ENCODE results near the gene ASTL.

ASTL gene

GRCh38 chr2:96158554-96158940 lies 20.2 kb upstream of the ASTL start:
- DNase-seq = no peak

DNA sequence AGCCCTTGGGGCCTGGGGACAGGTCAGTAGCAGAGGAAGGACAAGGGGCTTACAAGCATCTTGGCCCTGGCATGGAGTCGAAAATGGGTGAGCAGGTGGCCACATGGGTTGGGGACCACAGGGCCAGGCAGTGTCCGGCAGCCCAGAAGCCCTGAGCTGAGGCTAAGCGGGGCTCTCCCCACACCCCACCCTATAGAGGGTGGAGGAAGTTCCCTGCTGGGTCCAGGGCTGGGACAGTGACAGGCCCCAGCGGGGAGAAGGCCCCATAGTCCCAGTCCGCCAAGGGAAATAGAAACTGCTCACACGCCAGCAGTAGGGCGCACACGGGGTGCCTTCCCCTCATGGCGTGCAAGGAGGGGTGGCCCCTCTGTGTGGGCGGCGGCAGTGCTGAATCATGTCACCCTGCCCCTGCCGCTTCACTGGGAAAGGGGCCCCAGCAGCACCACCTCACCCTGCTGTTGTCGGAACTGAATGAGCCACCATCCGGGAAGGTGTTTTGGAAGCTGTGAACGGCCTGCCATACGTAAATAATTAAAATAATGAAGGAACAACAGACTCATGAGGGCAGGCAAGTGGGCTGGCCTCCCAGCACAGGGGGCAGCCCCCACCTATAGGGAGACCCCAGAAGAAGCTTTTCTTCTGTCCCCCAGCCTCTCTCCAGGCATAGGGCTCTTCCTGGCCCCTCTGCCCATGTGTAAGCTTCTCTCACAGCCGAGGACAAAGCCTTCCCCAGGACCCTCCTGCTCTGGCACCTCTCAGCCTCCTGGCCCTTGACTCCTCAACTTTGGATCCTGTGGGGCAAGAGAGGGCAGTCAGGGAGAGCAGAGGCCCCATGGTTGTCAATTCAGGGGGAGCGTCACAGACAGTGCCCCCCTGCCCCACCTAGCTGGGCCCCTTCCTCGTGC lies 19.6 kb upstream of the ASTL start:
- peak; percentile 91 to 94 for DNase-seq

GRCh38 chr2:96156926-96157648 lies 18.8 kb upstream of the ASTL start:
- DNase-seq = no peak

DNA sequence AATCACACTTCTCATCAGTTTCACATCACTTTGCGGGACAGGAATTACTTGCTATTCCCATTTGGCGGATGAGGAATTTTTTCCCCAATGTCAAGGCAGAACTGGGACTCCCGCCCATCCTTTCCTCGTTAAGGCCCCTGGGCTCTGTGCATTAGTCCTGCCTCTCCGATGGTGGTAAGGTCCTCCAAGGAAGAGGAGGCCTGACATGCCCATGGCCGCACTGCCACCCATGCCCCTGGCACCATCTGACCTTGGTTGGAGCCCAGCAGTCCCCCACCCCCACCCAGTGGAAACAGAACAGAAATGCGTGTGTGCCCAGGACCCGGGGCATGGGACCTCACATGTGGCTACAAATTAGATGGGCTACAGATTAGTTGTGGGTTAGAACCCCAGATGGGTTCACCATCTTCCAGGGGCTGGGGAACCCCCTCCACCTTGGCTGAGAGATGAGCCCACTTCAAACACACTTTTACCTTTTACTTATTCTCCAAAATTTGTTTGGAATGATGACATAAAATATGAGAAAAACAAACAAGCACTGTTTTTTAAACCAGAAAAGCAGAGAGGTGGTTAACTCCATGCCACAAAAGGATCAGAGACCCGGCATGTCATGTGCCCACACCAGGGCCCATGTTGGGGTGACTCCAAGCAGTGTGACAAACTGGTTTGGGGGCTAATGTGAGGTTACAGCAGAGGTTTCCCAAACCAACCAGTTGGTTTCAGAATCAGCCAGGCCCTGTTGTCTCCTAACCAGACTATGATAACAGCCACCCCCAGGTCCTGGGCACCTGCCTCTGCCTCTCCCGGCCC lies 17.9 kb upstream of the ASTL start:
- DNase-seq = no peak

DNA sequence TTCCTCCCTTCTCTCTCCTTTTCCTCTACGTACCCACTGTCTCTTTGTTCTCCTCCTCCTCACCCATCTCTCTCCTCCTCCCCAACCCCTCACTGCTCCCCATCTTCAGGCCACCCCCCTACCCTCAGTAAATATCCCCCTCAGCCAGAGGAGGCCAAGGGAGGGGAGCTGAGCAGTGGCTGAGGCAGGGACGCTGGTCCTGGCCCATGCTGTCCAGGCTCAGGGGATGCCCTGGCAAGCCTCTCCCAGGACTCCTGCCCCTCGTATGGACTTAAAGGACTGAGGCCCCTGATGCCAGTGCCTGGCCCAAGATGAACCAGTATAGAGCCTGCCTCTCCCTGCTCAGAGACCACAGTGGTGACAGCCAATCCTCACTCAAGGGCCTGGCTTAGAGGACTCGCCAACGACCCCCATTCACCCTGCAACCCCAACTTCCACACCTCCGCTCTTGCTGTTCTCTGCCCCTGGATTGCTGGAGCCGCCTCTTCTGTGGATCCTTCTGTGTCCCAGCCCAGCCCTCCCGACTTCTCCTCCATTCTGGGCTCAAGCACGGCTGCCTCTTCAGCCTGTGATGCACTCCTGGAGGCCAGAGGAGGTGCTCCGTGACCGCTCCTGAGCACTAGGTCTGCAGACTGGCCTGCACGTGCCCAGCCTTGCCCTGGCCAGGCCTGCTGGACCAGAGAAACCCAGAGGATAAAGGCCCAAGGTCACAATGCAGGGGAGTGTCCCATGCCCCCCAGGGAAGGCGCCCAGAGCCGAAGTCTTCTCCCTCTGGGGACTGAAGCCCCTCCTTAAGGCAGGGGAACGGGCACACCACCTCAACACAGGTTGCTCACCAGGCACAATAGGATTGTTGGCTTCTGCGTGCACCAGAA lies 16.4 kb upstream of the ASTL start:
- no peak for DNase-seq

GRCh38 chr2:96153991-96154431 lies 15.7 kb upstream of the ASTL start:
- no peak for DNase-seq

DNA sequence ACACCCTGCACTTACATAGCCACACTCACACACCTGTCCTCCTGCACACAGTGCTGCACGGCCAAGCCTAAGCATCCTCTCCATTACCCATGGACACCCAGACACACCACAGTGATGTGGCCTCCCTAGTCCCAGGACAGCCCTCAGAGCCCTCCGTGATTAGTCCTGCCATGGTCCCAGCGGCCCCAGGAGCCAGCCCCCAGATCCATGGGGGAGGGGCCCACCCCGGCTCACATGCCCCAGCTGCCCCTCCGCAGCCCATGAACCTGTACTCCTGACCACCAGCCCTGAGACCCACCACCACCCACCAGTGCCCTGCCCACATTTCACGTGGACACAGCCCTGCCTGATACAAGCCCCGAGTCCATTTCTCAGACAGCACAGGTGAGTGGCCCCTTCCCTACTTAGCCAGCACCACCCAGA lies 15.0 kb upstream of the ASTL start:
- no peak for DNase-seq

DNA sequence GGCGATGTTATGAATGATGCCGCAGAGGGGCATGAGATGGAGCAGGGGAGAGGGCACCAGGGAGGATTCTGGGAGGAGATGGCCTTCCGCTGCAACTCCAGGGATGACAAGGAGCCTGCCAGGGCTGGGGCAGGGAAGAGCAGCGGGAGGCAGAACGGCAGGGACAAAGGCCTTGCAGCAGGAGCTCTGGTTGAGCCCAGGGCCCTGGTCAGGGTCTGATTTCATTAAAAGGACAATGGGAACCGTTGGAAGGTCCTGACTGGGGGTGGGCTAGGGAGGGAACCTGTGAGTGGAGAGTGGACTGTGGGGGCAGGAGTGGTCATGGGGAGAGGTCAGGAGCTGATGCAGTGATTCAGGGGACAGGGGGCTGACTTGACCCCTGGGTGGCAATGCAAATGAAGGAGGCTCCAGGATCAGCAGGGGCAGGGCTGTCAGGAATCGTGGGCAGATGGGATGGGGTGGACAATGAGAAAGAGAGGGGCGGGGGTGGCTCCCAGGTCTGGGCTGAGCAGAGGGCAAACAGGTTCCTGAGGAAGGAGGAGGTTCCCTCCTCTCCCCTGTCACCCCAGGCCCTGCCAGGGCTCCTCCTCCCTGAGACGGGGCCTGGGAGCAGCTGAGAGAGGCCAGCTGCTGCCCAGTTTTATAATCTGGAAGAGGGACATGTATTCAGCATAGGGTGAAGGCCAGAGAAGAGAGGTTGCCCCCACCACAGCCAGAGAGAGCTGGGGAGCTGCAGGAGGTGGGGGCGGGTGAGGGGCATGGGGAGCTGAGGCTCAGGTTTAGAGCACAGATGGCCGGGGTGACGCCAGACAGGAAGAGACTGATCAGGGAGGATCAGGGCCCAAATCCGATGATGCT lies 14.2 kb upstream of the ASTL start:
- DNase-seq = no peak

DNA sequence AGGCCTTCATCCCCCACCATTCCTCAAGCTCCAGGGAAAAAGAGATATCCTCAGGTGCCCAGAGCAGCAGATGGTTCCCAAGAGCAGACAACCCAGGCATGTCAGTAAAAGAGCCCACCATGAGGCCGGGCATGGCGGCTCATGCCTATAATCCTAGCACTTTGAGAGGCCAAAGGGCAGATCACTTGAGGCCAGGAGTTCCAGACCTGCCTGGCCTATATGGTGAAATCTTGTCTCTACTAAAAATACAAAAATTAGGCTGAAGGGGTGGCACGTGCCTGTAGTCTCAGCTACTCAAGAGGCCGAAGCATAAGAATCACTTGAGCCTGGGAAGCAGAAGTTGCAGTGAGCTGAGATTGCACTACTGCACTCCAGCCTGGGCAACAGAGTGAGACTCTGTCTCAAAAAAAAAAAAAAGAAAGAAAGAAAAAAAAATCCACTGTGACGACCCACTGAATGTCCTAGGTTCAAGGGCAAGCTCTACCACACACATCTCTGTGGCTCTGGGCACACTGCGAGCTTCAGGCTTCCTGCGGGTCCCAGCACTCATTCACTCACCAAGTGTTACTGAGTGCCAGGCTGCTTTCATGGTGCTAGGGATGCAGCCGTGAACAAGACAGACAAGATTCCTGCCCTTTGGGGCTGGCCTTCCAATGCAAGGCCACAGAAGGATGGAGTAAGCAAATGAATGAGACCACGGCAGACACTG lies 13.4 kb upstream of the ASTL start:
- no peak for DNase-seq

- no peak for DNase-seq
Observed at GRCh38 chr2:96150791-96151594, 12.7 kb upstream of the ASTL start.

GRCh38 chr2:96150007-96150640 lies 11.8 kb upstream of the ASTL start:
- no peak for DNase-seq

- peak; percentile 97 to 98 for DNase-seq
Observed at GRCh38 chr2:96148410-96149217, 10.3 kb upstream of the ASTL start.

DNA sequence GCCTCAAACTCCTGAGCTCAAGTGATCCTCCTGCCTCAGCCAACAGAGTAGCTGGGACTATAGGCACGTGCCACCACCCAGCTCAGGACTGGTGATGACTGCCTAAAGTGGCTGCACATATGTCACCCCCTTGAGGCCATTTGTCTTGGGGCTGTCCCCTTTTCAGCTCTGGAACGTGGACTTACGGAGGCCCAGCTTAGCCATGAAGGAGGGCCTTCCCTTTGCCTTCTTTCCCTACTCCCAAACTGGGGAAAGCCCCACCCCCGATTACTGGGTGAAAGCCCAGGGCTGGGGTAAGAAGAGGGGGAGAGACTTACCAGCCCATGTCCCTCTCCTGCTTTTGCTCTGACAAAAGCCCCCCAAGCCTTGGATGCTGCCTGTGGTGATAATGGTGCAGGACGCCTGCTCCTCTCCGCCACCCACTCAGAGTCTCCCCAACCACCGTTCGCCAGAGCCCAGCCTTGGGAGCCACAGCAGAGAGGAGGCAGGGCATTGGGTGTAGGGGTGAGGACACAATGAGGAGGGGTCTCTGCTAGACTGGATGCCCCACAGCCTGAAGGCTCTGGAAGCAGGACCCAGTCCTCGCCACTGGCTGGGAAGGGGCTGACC lies 9.4 kb upstream of the ASTL start:
- DNase-seq = no peak

DNA sequence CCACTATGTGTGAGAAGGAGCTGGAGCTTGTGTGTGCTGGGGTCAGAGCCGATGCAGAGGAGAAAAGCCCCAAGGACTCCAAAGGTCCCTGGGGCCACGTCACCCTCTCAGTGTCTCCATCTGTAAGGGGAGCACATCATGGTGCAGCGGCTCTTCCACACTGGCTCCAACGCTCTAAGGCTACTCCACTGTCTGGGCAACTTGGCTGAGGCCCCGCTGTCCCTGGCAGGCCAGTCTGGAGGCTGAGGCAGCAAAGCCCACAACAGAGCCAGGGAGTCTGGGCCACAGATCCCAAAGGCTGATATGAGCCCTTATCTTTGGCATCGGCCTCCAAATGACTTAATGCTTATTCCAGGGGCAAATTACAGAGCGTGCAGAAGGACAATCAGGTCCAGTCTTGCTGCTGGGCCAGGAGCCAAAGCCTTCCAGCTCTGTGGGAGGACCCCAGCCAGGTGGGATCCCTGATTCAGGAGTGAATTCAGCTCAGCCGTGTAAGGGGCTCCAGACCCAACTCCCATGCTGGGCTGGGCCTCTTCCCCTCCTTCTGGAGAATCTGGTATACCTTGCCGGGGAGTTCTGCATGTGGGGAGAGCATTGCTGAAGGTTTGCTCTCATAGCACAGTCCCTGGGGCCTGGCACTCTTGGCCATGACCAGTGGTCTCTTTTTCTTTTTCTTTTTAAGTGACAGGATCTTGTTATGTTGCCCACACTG lies 8.7 kb upstream of the ASTL start:
- DNase-seq = no peak

- peak; percentile 86 to 87 for DNase-seq
Observed at GRCh38 chr2:96146153-96146880, 8.0 kb upstream of the ASTL start.

GRCh38 chr2:96145848-96146152 lies 7.5 kb upstream of the ASTL start:
- no peak for DNase-seq
